Neuronal stem cell (in vitro differentiated cells): ENCODE results near the gene ZNF235. TPM values are rescaled to one million over a fixed set of nuclear protein-coding genes. Genes with fewer than 3 reads are reported as not detected.

Experiments
- small RNA-seq: library from polyadenylated mRNA; stranded (forward); fragments of <200 nt; extraction: miRNeasy Mini kit (QIAGEN cat#:217004); gene quantifications from one replicate; pipeline ENCODE3, GENCODE V24; 2013; ENCODE audit not compliant: insufficient read depth

Gene ZNF235

Small RNA genes within 50 kb of the gene (small RNA-seq; reads per million reads assigned to genes)
- gene NDUFA3P1, result not detected
